ENCODE data around the gene PRR5L.

PRR5L gene

GRCh38 chr11:36490026-36490806 lies 194.1 kb downstream of the PRR5L start:
- CTCF ChIA-PET, result interaction anchor here (1.7 kb wide), 2 partner anchors 11 to 198 kb away, joined by 5 to 8 read pairs; no protein-coding TSS in a partner anchor
- H3K4me1 ChIP-seq (ENCODE audit: control insufficient read depth, insufficient read depth, low read length), result no peaks in the 10 kb centered on the region
- no peak overlapping the region for H3K4me3 ChIP-seq (ENCODE audit: low read depth, low read length)
- POLR2A ChIA-PET, result no interaction called here
- TF ChIP-seq ZNF664 (tag by site-specific recombination; IDR thresholded peaks at IDR 0.05) (no peak), ZNF23 (tag by site-specific recombination; IDR thresholded peaks at IDR 0.05; ENCODE audit: borderline replicate concordance) (no peak), SP2 (tag by site-specific recombination; IDR thresholded peaks at IDR 0.05) (no peak), MYNN (tag by site-specific recombination; IDR thresholded peaks at IDR 0.05; ENCODE audit: borderline replicate concordance) (no peak), ZSCAN16 (tag by site-specific recombination; IDR thresholded peaks at IDR 0.05) (no peak), HOXD13 (CRISPR knock-in tag; IDR thresholded peaks at IDR 0.05; ENCODE audit: borderline replicate concordance) (no peak), ZNF670 (tag by site-specific recombination; IDR thresholded peaks at IDR 0.05; ENCODE audit: low read depth) (no peak), ZNF600 (tag by site-specific recombination; IDR thresholded peaks at IDR 0.05) (no peak), ZNF18 (tag by site-specific recombination; IDR thresholded peaks at IDR 0.05) (no peak), ZBTB6 (tag by site-specific recombination; IDR thresholded peaks at IDR 0.05) (no peak), ZNF26 (tag by site-specific recombination; IDR thresholded peaks at IDR 0.05) (no peak), ZNF501 (tag by site-specific recombination; IDR thresholded peaks at IDR 0.05) (no peak), ZSCAN30 (tag by site-specific recombination; IDR thresholded peaks at IDR 0.05) (no peak), ZBTB7A (tag by site-specific recombination; IDR thresholded peaks at IDR 0.05; ENCODE audit: low read depth) (no peak)
- peaks cover 3 to 87% of the 10 kb centered on the region in 2 experiments; a peak in 2 of 3 replicates for H3K36me3 ChIP-seq (ENCODE audit: control insufficient read depth in 2 of 2, insufficient read depth in 1 of 2, low read length in 2 of 2)
- H3K9me3 ChIP-seq (ENCODE audit: control insufficient read depth, insufficient read depth, low read depth, low read length), result no peaks in the 10 kb centered on the region
- no peak overlapping the region for H3K27ac ChIP-seq (ENCODE audit: extremely low read depth, low read depth, low read length)

- H3K9me3 ChIP-seq (ENCODE audit: control insufficient read depth, insufficient read depth, low read depth, low read length), result no peaks in the 10 kb centered on the region
- ChIA-PET CTCF (interaction anchor here (0.5 to 4.5 kb wide), 35 partner anchors 11 to 1088 kb away, joined by 3 to 73 read pairs (median 4); partner anchors contain the start of genes COMMD9 and PRR5L), POLR2A (interaction anchor here (0.9 kb wide), 1 partner anchor 9 kb away, joined by 3 read pairs; no protein-coding TSS in a partner anchor)
- H3K4me1 ChIP-seq (ENCODE audit: control insufficient read depth, insufficient read depth, low read length), result no peaks in the 10 kb centered on the region
- no peak overlapping the region for H3K4me3 ChIP-seq (ENCODE audit: low read depth, low read length)
- H3K27ac ChIP-seq (ENCODE audit: extremely low read depth, low read depth, low read length), result no peak overlapping the region
- peaks cover 6 to 83% of the 10 kb centered on the region in 2 experiments for H3K36me3 ChIP-seq (ENCODE audit: control insufficient read depth in 2 of 2, insufficient read depth in 1 of 2, low read length in 2 of 2)
- no peak for TF ChIP-seq ZNF529 (tag by site-specific recombination; IDR thresholded peaks at IDR 0.05; ENCODE audit: insufficient replicate concordance)
- no peak for TF ChIP-seq ZNF488 (tag by site-specific recombination; IDR thresholded peaks at IDR 0.05)
- TF ChIP-seq ZNF654 (tag by site-specific recombination; IDR thresholded peaks at IDR 0.05; ENCODE audit: low read depth), result peak; percentile 65
- no peak for TF ChIP-seq MYNN (tag by site-specific recombination; IDR thresholded peaks at IDR 0.05; ENCODE audit: borderline replicate concordance)
- no peak for TF ChIP-seq ZNF785 (tag by site-specific recombination; IDR thresholded peaks at IDR 0.05)
- TF ChIP-seq ZNF791 (tag by site-specific recombination; IDR thresholded peaks at IDR 0.05), result no peak
- no peak for TF ChIP-seq ZNF169 (tag by site-specific recombination; IDR thresholded peaks at IDR 0.05)
- no peak for TF ChIP-seq ZNF792 (tag by site-specific recombination; IDR thresholded peaks at IDR 0.05)
- TF ChIP-seq OVOL3 (tag by site-specific recombination; IDR thresholded peaks at IDR 0.05), result no peak
- TF ChIP-seq SCRT2 (tag by site-specific recombination; IDR thresholded peaks at IDR 0.05), result peak; percentile 89
- no peak for TF ChIP-seq REPIN1 (tag by site-specific recombination; IDR thresholded peaks at IDR 0.05; ENCODE audit: low read depth)
- peak; percentile 56 for TF ChIP-seq SCRT1 (tag by site-specific recombination; IDR thresholded peaks at IDR 0.05; ENCODE audit: borderline replicate concordance)
- no peak for TF ChIP-seq ZNF18 (tag by site-specific recombination; IDR thresholded peaks at IDR 0.05)
Observed at GRCh38 chr11:36492724-36493304, 196.7 kb downstream of the PRR5L start.

Data from HEK293 (cell line).